GM21528 (cell line): Measurements from ENCODE around the gene COL21A1.

Source experiments
- ATAC-seq: cut with Tn5 transposase; IDR thresholded peaks from one replicate; pipeline ENCODE4 v1.9.1; 2021; ENCODE audit warnings: mild to moderate bottlenecking, moderate library complexity; ENCODE audit not compliant: unreplicated experiment, low FRiP score

Gene COL21A1

GRCh38 chr6:56143796-56144195 is 103.6 kb downstream of the COL21A1 start:
- no peak for ATAC-seq

GRCh38 chr6:56140090-56140489 is 107.3 kb downstream of the COL21A1 start:
- no peak for ATAC-seq

- no peak for ATAC-seq
Observed at GRCh38 chr6:56115715-56116114, 131.7 kb downstream of the COL21A1 start.

- no peak for ATAC-seq
Observed at GRCh38 chr6:56109149-56109548, 138.2 kb downstream of the COL21A1 start.

- ATAC-seq, result no peak
Observed at GRCh38 chr6:56106231-56106630, 141.1 kb downstream of the COL21A1 start.

DNA sequence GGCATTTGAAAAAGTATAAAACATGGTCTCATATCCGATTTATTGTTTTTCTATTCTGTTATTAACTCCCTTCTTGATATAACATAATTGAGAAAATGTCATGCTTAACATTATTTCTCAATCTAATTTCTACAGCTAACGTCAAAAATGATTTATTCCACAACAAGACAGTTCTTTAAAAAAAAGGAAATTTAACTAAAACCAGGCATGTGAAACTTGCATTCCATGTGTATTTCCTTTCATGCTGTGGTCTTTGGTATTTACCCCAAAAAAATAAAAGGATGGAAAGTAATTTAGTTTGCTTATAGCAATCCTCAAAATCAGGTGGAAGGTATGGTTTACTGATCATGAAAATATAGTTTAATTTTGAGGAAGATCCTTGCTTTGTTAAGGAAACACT is 142.8 kb downstream of the COL21A1 start:
- ATAC-seq, result no peak

GRCh38 chr6:56102216-56102615 is 145.2 kb downstream of the COL21A1 start:
- ATAC-seq, result no peak

GRCh38 chr6:56101141-56101553 is 146.2 kb downstream of the COL21A1 start:
- ATAC-seq, result no peak

DNA sequence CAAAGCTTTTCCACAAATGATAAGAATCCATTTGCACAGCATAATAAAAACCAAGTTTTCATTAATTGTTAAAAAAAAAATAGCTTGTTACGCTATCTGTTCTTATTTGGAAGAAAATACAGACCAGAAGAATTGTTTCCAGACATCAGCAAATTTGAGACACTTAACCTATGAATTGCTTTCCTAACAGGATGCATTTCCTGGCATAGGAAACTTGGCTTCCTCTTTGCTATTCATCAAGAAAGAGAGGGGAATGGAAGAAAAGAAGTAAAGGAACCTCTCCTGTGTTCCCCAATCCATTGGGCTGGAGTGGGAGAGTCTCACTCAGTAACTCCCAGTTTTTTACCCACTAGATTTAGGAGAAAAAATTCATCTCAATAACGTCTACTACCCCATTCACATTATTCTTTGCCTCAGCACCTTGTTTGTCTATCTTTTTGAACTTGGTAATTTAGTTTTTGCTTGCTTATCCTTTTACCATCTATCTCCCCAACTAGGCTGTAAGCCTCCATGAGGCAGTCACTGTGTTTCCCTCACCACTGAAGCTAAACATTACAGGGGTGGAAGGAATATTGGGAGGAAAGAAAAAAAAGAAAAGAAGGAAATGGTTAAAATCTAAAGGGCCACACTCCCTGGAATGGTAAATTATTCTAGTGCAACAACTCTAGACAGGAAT is 150.3 kb downstream of the COL21A1 start:
- no peak for ATAC-seq

DNA sequence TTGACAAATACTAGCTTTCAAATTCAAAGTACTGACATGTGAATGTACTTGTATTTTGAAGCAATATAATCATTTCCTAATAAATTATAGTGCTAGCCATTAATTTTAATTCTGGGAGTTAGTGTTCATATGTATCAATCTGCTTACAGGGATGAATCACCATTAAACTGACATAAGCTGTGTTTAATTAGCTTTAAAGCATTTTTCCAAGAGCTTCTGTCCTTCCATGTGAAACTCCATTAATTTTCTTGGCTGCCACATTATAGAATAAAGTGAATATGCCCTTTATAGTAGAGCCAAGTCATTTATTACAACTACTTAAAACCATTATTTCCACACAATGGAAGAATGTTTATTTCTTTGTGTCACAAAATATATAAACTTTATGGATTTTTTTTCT is 150.8 kb downstream of the COL21A1 start:
- ATAC-seq, result no peak

GRCh38 chr6:56093776-56094175 is 153.6 kb downstream of the COL21A1 start:
- ATAC-seq, result no peak

GRCh38 chr6:56091159-56091869 is 156.1 kb downstream of the COL21A1 start:
- ATAC-seq, result no peak

- no peak for ATAC-seq
Observed at GRCh38 chr6:56088641-56089040, 158.7 kb downstream of the COL21A1 start.

- ATAC-seq, result no peak
Observed at GRCh38 chr6:56087421-56087820, 160.0 kb downstream of the COL21A1 start.

- no peak for ATAC-seq
Observed at GRCh38 chr6:56079751-56080540, 167.4 kb downstream of the COL21A1 start.

DNA sequence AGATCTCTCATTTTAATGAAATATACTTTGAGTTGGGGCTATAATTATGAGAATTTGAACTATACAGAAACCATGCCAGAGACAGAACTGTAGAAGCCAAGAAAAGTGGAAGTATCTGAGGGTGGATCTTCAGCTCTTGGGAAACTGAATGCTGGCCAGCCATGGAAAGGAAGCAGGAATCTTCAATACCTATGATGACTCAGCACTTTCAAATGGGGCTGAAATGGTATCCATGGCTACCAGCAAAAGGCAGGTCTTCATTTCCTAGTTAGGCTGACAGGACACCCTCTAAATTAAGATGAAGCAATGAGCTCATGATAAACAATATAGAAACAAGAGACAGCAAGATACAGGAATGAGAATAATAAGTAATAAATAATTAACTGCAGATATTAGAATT is 171.3 kb downstream of the COL21A1 start:
- ATAC-seq, result no peak

DNA sequence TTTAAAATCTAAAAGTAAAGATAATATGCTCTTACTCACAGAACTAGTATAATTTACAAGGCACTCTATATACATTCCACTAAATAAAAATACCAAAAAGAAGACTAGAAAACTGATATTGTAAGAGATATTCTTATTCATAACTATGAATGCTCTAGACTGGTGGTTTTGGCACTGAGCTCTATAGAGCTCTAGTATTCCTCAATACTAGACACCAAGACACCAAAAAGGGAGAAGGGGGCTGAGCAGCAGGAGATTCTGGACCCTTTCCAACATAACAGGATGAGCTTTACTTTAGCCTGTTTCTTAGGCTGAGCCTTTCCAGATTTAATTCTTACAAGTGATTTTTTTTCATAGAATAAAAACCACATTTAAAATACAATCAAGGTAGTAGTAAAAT is 173.6 kb downstream of the COL21A1 start:
- ATAC-seq, result no peak

GRCh38 chr6:56073315-56073714 is 174.1 kb downstream of the COL21A1 start:
- no peak for ATAC-seq

DNA sequence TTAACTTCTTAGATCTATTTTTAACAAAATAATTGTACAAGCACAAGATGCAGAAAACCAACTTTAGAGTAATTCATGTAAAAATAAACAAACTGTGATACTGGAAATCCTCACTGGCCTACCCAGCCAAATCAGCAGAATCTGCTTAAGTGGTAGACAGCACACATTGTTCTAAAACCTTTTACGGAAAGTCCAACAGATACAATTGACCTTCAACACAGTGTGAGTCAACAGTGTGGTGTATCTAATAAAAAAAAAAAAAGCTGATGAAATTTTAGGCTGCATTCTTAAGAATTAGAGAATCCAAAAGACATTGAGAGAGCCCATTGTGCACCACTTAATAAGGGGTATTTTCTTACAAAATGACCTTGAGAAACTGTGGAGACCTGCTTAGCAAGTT is 174.5 kb downstream of the COL21A1 start:
- no peak for ATAC-seq

GRCh38 chr6:56065408-56065807 is 182.0 kb downstream of the COL21A1 start:
- ATAC-seq, result no peak

DNA sequence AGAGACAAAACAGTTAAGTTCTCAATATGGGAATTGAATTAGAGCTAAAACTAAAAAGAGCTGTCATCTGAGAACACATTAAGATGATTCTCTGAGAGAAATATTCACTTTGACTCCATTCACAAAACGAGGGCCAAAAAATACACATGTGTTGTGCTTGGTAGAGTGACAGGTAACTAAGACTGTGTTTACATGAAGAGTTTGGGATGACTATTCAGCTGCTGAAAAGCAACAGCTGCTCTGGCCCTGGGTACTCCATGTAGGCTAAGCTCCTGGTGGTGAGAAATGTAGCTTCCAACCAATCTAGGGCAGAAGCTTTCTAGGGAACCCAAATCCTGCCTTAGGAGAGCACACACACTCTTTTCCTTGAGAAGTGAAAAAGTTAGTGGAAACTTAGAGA is 184.5 kb downstream of the COL21A1 start:
- no peak for ATAC-seq
